ENCODE results near the gene KIAA1958. TPM values are rescaled to one million over a fixed set of nuclear protein-coding genes. Genes with fewer than 3 reads are reported as not detected.
"Not testable (repeated sequence)": the region's sequence is repeated elsewhere in the genome, so short reads cannot be mapped to it uniquely, and the experiment has no call there.

The KIAA1958 gene
- total and polyA plus RNA-seq, 2 experiments from 2014 or later = 9.4 to 41.7 TPM

GRCh38 chr9:112670991-112671625, 184.5 kb downstream of the KIAA1958 start:
- H3K27me3 ChIP-seq (ENCODE audit: insufficient read depth) = no peaks in the 10 kb centered on the region
- Mint-ChIP-seq H3K4me3 (no peak overlapping the region), H3K36me3 (ENCODE audit: low read depth) (no peaks in the 10 kb centered on the region), H3K27me3 (ENCODE audit: insufficient read depth, low read depth, poor library complexity) (peaks cover 4% of the 10 kb centered on the region), H3K4me1 (peaks cover 8% of the 10 kb centered on the region; the same call in 1 of the 3 replicates), H3K9me3 (no peaks in the 10 kb centered on the region), H3K27ac (no peak overlapping the region)
- no peak overlapping the region for H3K4me2 ChIP-seq
- H3K36me3 ChIP-seq (ENCODE audit: insufficient read depth) = 0 out of 2 replicates have a peak, but pooled peaks cover 3% of the 10 kb centered on the region
- H3K9me2 ChIP-seq (ENCODE audit: insufficient read depth) = no peaks in the 10 kb centered on the region
- no peak for DNase-seq (ENCODE audit: low spot score)
- H3K4me3 ChIP-seq = no peak overlapping the region
- ATAC-seq = no peak
- TF ChIP-seq NANOG (IDR thresholded peaks at IDR 0.05; ENCODE audit: borderline replicate concordance) (no peak), CREB1 (CRISPR knock-in tag; IDR thresholded peaks at IDR 0.05; ENCODE audit: low read depth) (no peak), POLR2AphosphoS5 (IDR thresholded peaks at IDR 0.05; ENCODE audit: low read depth) (no peak), ZNF114 (CRISPR knock-in tag; IDR thresholded peaks at IDR 0.05) (no peak), STAT1 (IDR thresholded peaks at IDR 0.05; ENCODE audit: unreplicated experiment) (no peak), ZNF331 (CRISPR knock-in tag; IDR thresholded peaks at IDR 0.05; ENCODE audit: low read depth) (no peak)
- TF ChIP-seq, protein P1, sequence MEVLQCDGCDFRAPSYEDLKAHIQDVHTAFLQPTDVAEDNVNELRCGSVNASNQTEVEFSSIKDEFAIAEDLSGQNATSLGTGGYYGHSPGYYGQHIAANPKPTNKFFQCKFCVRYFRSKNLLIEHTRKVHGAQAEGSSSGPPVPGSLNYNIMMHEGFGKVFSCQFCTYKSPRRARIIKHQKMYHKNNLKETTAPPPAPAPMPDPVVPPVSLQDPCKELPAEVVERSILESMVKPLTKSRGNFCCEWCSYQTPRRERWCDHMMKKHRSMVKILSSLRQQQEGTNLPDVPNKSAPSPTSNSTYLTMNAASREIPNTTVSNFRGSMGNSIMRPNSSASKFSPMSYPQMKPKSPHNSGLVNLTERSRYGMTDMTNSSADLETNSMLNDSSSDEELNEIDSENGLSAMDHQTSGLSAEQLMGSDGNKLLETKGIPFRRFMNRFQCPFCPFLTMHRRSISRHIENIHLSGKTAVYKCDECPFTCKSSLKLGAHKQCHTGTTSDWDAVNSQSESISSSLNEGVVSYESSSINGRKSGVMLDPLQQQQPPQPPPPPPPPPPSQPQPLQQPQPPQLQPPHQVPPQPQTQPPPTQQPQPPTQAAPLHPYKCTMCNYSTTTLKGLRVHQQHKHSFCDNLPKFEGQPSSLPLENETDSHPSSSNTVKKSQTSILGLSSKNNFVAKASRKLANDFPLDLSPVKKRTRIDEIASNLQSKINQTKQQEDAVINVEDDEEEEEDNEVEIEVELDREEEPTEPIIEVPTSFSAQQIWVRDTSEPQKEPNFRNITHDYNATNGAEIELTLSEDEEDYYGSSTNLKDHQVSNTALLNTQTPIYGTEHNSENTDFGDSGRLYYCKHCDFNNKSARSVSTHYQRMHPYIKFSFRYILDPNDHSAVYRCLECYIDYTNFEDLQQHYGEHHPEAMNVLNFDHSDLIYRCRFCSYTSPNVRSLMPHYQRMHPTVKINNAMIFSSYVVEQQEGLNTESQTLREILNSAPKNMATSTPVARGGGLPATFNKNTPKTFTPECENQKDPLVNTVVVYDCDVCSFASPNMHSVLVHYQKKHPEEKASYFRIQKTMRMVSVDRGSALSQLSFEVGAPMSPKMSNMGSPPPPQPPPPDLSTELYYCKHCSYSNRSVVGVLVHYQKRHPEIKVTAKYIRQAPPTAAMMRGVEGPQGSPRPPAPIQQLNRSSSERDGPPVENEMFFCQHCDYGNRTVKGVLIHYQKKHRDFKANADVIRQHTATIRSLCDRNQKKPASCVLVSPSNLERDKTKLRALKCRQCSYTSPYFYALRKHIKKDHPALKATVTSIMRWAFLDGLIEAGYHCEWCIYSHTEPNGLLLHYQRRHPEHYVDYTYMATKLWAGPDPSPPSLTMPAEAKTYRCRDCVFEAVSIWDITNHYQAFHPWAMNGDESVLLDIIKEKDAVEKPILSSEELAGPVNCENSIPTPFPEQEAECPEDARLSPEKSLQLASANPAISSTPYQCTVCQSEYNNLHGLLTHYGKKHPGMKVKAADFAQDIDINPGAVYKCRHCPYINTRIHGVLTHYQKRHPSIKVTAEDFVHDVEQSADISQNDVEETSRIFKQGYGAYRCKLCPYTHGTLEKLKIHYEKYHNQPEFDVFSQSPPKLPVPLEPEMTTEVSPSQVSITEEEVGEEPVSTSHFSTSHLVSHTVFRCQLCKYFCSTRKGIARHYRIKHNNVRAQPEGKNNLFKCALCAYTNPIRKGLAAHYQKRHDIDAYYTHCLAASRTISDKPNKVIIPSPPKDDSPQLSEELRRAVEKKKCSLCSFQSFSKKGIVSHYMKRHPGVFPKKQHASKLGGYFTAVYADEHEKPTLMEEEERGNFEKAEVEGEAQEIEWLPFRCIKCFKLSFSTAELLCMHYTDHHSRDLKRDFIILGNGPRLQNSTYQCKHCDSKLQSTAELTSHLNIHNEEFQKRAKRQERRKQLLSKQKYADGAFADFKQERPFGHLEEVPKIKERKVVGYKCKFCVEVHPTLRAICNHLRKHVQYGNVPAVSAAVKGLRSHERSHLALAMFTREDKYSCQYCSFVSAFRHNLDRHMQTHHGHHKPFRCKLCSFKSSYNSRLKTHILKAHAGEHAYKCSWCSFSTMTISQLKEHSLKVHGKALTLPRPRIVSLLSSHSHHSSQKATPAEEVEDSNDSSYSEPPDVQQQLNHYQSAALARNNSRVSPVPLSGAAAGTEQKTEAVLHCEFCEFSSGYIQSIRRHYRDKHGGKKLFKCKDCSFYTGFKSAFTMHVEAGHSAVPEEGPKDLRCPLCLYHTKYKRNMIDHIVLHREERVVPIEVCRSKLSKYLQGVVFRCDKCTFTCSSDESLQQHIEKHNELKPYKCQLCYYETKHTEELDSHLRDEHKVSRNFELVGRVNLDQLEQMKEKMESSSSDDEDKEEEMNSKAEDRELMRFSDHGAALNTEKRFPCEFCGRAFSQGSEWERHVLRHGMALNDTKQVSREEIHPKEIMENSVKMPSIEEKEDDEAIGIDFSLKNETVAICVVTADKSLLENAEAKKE (CRISPR knock-in tag; IDR thresholded peaks at IDR 0.05) = no peak
- TF ChIP-seq, protein P2, sequence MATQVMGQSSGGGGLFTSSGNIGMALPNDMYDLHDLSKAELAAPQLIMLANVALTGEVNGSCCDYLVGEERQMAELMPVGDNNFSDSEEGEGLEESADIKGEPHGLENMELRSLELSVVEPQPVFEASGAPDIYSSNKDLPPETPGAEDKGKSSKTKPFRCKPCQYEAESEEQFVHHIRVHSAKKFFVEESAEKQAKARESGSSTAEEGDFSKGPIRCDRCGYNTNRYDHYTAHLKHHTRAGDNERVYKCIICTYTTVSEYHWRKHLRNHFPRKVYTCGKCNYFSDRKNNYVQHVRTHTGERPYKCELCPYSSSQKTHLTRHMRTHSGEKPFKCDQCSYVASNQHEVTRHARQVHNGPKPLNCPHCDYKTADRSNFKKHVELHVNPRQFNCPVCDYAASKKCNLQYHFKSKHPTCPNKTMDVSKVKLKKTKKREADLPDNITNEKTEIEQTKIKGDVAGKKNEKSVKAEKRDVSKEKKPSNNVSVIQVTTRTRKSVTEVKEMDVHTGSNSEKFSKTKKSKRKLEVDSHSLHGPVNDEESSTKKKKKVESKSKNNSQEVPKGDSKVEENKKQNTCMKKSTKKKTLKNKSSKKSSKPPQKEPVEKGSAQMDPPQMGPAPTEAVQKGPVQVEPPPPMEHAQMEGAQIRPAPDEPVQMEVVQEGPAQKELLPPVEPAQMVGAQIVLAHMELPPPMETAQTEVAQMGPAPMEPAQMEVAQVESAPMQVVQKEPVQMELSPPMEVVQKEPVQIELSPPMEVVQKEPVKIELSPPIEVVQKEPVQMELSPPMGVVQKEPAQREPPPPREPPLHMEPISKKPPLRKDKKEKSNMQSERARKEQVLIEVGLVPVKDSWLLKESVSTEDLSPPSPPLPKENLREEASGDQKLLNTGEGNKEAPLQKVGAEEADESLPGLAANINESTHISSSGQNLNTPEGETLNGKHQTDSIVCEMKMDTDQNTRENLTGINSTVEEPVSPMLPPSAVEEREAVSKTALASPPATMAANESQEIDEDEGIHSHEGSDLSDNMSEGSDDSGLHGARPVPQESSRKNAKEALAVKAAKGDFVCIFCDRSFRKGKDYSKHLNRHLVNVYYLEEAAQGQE (IDR thresholded peaks at IDR 0.05; ENCODE audit: unreplicated experiment) = no peak
- H4K20me1 ChIP-seq (replicated peaks; ENCODE audit: insufficient read depth) = no peaks in the 10 kb centered on the region; the same call in 1 of the 2 replicates
- H3F3A ChIP-seq (replicated peaks; ENCODE audit: low read depth) = no peaks in the 10 kb centered on the region
- no peak overlapping the region for H2AFZ ChIP-seq
- no peak overlapping the region for H3K27ac ChIP-seq (ENCODE audit: low read depth)
- peaks cover 8% of the 10 kb centered on the region; the same call in 1 of the 2 replicates for H3K4me1 ChIP-seq (ENCODE audit: insufficient read depth)
- no peaks in the 10 kb centered on the region for H3K79me2 ChIP-seq (replicated peaks; ENCODE audit: insufficient read depth)

- H3K27me3 Mint-ChIP-seq (ENCODE audit: insufficient read depth, low read depth, poor library complexity); H3K4me2 ChIP-seq; H3K79me2 ChIP-seq (replicated peaks; ENCODE audit: insufficient read depth); H3K4me1 Mint-ChIP-seq; H4K20me1 ChIP-seq (replicated peaks; ENCODE audit: insufficient read depth); H3K36me3 ChIP-seq (ENCODE audit: insufficient read depth); H3K4me3 ChIP-seq; H3K36me3 Mint-ChIP-seq (ENCODE audit: low read depth); H2AFZ ChIP-seq; H3F3A ChIP-seq (replicated peaks; ENCODE audit: low read depth); H3K27me3 ChIP-seq (ENCODE audit: insufficient read depth); DNase-seq (ENCODE audit: low spot score); ATAC-seq; H3K4me1 ChIP-seq (ENCODE audit: insufficient read depth); H3K4me3 Mint-ChIP-seq; H3K27ac Mint-ChIP-seq; H3K27ac ChIP-seq (ENCODE audit: low read depth); H3K9me2 ChIP-seq (ENCODE audit: insufficient read depth): not testable (repeated sequence)
- peaks cover 11% of the 10 kb centered on the region for H3K9me3 Mint-ChIP-seq
Observed at GRCh38 chr9:112673221-112673620, 186.6 kb downstream of the KIAA1958 start.
